Lung (tissue), 12 donors: ENCODE data around the gene NPAS3. TPM values are rescaled to one million over a fixed set of nuclear protein-coding genes. Genes with fewer than 3 reads are reported as not detected.

Experiments
- ATAC-seq: fragments of 200-7000 bp; cut with Tn5 transposase; one replicate; pipeline ENCODE4 v1.9.1; 2020; ENCODE audit warnings: moderate number of reproducible peaks; ENCODE audit not compliant: insufficient read depth, low FRiP score
- DNase-seq, 3 donors: peaks; one replicate each; pipeline ENCODE4 v3.0.0-alpha.2; 2013 to 2017
- H3K27ac ChIP-seq, 2 donors: one replicate each; pipeline ENCODE4 v1.5.1; 2013; ENCODE audit warnings: mild to moderate bottlenecking in 2 of 2, moderate library complexity in 2 of 2, control low read depth in 1 of 2, inconsistent platforms in 1 of 2, low read depth in 1 of 2, low read length in 1 of 2
- H3K27me3 ChIP-seq, 3 donors: one replicate each; pipeline ENCODE4 v1.5.1; 2013; ENCODE audit warnings: low read length in 2 of 3; ENCODE audit not compliant: control insufficient read depth in 3 of 3, insufficient read depth in 3 of 3
- H3K36me3 ChIP-seq, 4 donors: one replicate each; pipeline ENCODE4 v1.5.1; 2013; ENCODE audit warnings: low read length in 4 of 4, mild to moderate bottlenecking in 1 of 4, moderate library complexity in 1 of 4; ENCODE audit not compliant: control insufficient read depth in 4 of 4, insufficient read depth in 4 of 4
- H3K4me1 ChIP-seq, 5 donors: one replicate each; pipeline ENCODE4 v1.5.1; 2013; ENCODE audit warnings: low read length in 5 of 5, mild to moderate bottlenecking in 2 of 5, moderate library complexity in 1 of 5; ENCODE audit not compliant: control insufficient read depth in 5 of 5, insufficient read depth in 5 of 5
- H3K4me3 ChIP-seq: one replicate; pipeline ENCODE4 v1.5.1; 2013; ENCODE audit warnings: mild to moderate bottlenecking, control low read depth, moderate library complexity
- H3K9ac ChIP-seq, 2 donors: one replicate each; pipeline ENCODE4 v1.5.1; 2013; ENCODE audit warnings: low read length in 2 of 2, control low read depth in 1 of 2; ENCODE audit not compliant: insufficient read depth in 1 of 2
- H3K9me3 ChIP-seq, 4 donors: one replicate each; pipeline ENCODE4 v1.5.1; 2013; ENCODE audit warnings: low read length in 3 of 4, mild to moderate bottlenecking in 1 of 4, moderate library complexity in 1 of 4; ENCODE audit not compliant: control insufficient read depth in 4 of 4, insufficient read depth in 3 of 4
- WGBS, 2 donors: extraction: QIAGEN DNeasy Blood & Tissue Kit; methylation state at CpG; one replicate each; pipeline ENCODE4 v1.1.7; 2013; 5-methylcytosine and 5-hydroxymethylcytosine counted together
- polyA plus RNA-seq, 2 donors: library from polyadenylated mRNA; stranded (reverse); fragments of 200-250 nt; gene quantifications; one replicate each; pipeline ENCODE4 v1.2.1, GENCODE V29; 2013
- total RNA-seq, 2 donors: library from RNA; depleted of rRNA in 1 of 2; stranded (reverse); fragments of >200 nt in 1 of 2; gene quantifications; one replicate each; pipeline ENCODE4 v1.2.1, GENCODE V29; 2014 to 2021
- TF ChIP-seq, protein P1 (sequence below): IDR thresholded peaks from 2 replicates; pipeline ENCODE4 v1.5.1; 2012; ENCODE audit warnings: mild to moderate bottlenecking; ENCODE audit errors: control extremely low read depth, extremely low read depth
- donor health status: control.
- donor health status: control.
- donor health status: Bipolar disorder and iron deficiency.
- donor health status: healthy.
- donor health status: DM: yes; HTN: yes; CAD: no.

Gene NPAS3
- total and polyA plus RNA-seq, 4 donors, result 0.13 to 0.48 (median 0.33) TPM

DNA sequence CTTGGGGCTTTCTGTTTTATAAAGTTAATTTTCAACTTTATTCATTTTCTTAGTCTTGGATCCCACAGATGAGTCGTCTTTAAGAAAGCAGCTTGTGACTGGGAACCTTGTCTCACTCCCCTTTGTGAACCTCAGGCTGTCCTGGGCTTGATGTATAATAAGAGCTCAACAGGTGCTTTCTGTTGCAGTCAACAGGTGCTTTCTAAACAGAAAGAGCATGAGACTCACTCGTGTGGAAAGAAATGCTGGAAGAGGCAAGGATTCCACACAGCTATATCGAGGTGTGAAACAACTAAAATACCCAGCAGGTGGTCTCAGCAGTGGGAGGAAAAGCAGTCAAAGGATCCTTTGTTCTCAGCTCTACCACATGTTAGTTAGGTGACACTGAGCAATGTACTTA is 613.3 kb downstream of the NPAS3 start:
- TF ChIP-seq, protein P1, sequence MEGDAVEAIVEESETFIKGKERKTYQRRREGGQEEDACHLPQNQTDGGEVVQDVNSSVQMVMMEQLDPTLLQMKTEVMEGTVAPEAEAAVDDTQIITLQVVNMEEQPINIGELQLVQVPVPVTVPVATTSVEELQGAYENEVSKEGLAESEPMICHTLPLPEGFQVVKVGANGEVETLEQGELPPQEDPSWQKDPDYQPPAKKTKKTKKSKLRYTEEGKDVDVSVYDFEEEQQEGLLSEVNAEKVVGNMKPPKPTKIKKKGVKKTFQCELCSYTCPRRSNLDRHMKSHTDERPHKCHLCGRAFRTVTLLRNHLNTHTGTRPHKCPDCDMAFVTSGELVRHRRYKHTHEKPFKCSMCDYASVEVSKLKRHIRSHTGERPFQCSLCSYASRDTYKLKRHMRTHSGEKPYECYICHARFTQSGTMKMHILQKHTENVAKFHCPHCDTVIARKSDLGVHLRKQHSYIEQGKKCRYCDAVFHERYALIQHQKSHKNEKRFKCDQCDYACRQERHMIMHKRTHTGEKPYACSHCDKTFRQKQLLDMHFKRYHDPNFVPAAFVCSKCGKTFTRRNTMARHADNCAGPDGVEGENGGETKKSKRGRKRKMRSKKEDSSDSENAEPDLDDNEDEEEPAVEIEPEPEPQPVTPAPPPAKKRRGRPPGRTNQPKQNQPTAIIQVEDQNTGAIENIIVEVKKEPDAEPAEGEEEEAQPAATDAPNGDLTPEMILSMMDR, result no peak
- no peak for DNase-seq
- Histone ChIP-seq H3K27me3 (no peaks in the 10 kb centered on the region), H3K4me3 (no peak overlapping the region), H3K9me3 (no peaks in the 10 kb centered on the region), H3K36me3 (no peaks in the 10 kb centered on the region), H3K9ac (no peak overlapping the region), H3K27ac (no peak overlapping the region), H3K4me1 (peaks cover 0 to 16% (median 0%) of the 10 kb centered on the region in 5 donors)
- WGBS, 2 donors, result 74 to 82% methylated on average over 3 of the region's 3 CpGs
- no peak for ATAC-seq

DNA sequence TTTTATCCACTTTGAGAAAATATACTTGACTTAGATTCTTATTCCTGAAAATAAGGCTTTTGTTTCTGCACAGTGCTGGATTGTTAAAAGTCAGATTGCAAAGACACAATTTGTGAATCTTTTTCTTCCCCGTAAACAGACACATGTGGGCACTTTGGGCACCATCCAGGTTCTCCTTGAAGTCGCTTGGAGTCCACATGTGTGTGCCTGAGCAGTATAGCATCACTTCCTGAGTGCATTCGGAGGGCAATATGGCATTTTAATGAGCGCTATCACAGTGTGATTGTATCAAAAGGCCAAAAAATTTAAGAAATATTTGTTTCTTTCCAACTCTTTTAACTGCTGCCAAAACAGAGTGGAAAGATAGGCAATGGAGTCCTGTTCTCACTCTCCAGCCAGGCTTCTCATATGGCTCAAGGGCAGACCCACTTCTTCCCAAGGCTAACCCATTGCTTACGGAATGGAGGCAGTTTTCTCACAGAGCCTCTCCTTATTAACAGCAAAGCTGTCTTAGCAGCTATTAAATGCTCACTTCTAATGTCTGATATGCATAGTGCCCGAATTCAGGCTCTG is 615.1 kb downstream of the NPAS3 start:
- no peaks in the 10 kb centered on the region for H3K36me3 ChIP-seq
- no peak for ATAC-seq
- peaks cover 0 to 17% (median 0%) of the 10 kb centered on the region in 5 donors for H3K4me1 ChIP-seq
- no peaks in the 10 kb centered on the region for H3K27me3 ChIP-seq
- H3K9ac ChIP-seq, result no peak overlapping the region
- TF ChIP-seq, protein P1, result no peak
- H3K4me3 ChIP-seq, result no peak overlapping the region
- 78 to 82% methylated on average over 6 of the region's 6 CpGs for WGBS, 2 donors
- H3K9me3 ChIP-seq, result no peaks in the 10 kb centered on the region
- H3K27ac ChIP-seq, result no peak overlapping the region
- DNase-seq, result peak in 2 of 3 donors; percentile 56 to 58

GRCh38 chr14:33554988-33555387 is 616.3 kb downstream of the NPAS3 start:
- H3K36me3 ChIP-seq, result no peaks in the 10 kb centered on the region
- ATAC-seq (no peak), DNase-seq (no peak)
- no peaks in the 10 kb centered on the region for H3K27me3 ChIP-seq
- WGBS, 2 donors, result 91 to 92% methylated on average over 2 of the region's 2 CpGs
- TF ChIP-seq, protein P1, result no peak
- H3K27ac ChIP-seq, result no peak overlapping the region
- no peak overlapping the region for H3K9ac ChIP-seq
- H3K4me1 ChIP-seq, result peaks cover 0 to 20% (median 0%) of the 10 kb centered on the region in 5 donors
- no peak overlapping the region for H3K4me3 ChIP-seq
- no peaks in the 10 kb centered on the region for H3K9me3 ChIP-seq
